PC-3 (cell line): Measurements from ENCODE around the gene PPP4R1.

ENCODE experiments used
- CTCF ChIP-seq: fragments of 300-600 bp; sonication (generic); conservative IDR thresholded peaks from 2 replicates; pipeline ENCODE4 v1.5.1; 2017; ENCODE audit warnings: antibody characterized with exemption, low read depth, mild to moderate bottlenecking, low read length
- EZH2 ChIP-seq: fragments of 300-600 bp; sonication (generic); IDR thresholded peaks from one replicate; pipeline ENCODE4 v1.6.1; 2017; ENCODE audit warnings: antibody characterized with exemption, mild to moderate bottlenecking, low read length; ENCODE audit not compliant: unreplicated experiment
- EZH2phosphoT487 ChIP-seq: fragments of 300-600 bp; sonication (generic); IDR thresholded peaks from 2 replicates; pipeline ENCODE4 v1.6.1; 2018; ENCODE audit warnings: mild to moderate bottlenecking, antibody characterized with exemption, low read length, borderline replicate concordance

- TF ChIP-seq CTCF (no peak), EZH2 (no peak), EZH2phosphoT487 (no peak)
Measured at GRCh38 chr18:9530226-9531009, 83.9 kb downstream of the PPP4R1 start.
